Liver (tissue), 3 donors: Measurements from ENCODE around the gene RFFL.

ENCODE experiments used
- HNF4G ChIP-seq: IDR thresholded peaks from 2 replicates; pipeline ENCODE4 v1.6.1; 2016; ENCODE audit warnings: antibody characterized with exemption
- TF ChIP-seq, protein P1 (sequence below): fragments of 150-350 bp; IDR thresholded peaks from 2 replicates; pipeline ENCODE4 v1.5.1; 2017; ENCODE audit warnings: improper control_type of control experiment, low read depth, low read length; ENCODE audit not compliant: missing input control
- TF ChIP-seq, protein P2 (sequence below): IDR thresholded peaks from 2 replicates; pipeline ENCODE4 v1.6.1; 2016; ENCODE audit warnings: antibody characterized with exemption
- TF ChIP-seq, protein P3 (sequence below): IDR thresholded peaks from 2 replicates; pipeline ENCODE4 v1.6.1; 2016; ENCODE audit warnings: antibody characterized with exemption, mild to moderate bottlenecking
- donor health status: healthy.
- donor health status: healthy.

DNA sequence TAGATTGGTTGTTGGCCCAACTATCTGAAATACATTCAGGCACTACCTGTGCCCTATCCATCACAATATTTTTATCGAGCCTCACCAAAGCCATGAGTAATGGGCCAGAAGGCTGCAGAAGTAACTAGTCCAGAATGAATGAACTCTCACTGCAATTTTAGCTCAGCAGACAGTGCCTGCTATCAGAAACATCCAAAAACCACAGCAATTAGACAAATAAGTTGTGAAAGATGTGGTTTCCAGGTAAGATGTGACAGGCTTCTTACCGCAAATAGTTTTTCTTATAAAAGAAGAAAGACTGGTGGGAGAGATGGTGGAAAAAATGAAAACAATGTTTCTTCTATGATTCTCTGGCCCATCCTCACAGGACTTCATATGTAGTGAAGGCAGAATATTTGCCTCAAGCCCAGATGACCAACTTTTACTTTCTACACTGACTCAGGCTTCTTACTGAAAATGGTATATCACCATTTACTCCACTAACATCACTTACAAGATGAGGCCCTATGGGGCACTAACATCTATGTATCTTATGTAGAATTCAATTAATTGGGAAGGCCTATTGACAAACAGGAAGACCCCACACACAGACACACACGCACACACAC, 9.8 kb upstream of the RFFL start:
- TF ChIP-seq, protein P1, sequence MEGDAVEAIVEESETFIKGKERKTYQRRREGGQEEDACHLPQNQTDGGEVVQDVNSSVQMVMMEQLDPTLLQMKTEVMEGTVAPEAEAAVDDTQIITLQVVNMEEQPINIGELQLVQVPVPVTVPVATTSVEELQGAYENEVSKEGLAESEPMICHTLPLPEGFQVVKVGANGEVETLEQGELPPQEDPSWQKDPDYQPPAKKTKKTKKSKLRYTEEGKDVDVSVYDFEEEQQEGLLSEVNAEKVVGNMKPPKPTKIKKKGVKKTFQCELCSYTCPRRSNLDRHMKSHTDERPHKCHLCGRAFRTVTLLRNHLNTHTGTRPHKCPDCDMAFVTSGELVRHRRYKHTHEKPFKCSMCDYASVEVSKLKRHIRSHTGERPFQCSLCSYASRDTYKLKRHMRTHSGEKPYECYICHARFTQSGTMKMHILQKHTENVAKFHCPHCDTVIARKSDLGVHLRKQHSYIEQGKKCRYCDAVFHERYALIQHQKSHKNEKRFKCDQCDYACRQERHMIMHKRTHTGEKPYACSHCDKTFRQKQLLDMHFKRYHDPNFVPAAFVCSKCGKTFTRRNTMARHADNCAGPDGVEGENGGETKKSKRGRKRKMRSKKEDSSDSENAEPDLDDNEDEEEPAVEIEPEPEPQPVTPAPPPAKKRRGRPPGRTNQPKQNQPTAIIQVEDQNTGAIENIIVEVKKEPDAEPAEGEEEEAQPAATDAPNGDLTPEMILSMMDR = no peak
- TF ChIP-seq, protein P2, sequence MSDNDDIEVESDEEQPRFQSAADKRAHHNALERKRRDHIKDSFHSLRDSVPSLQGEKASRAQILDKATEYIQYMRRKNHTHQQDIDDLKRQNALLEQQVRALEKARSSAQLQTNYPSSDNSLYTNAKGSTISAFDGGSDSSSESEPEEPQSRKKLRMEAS = no peak
- TF ChIP-seq, protein P3, sequence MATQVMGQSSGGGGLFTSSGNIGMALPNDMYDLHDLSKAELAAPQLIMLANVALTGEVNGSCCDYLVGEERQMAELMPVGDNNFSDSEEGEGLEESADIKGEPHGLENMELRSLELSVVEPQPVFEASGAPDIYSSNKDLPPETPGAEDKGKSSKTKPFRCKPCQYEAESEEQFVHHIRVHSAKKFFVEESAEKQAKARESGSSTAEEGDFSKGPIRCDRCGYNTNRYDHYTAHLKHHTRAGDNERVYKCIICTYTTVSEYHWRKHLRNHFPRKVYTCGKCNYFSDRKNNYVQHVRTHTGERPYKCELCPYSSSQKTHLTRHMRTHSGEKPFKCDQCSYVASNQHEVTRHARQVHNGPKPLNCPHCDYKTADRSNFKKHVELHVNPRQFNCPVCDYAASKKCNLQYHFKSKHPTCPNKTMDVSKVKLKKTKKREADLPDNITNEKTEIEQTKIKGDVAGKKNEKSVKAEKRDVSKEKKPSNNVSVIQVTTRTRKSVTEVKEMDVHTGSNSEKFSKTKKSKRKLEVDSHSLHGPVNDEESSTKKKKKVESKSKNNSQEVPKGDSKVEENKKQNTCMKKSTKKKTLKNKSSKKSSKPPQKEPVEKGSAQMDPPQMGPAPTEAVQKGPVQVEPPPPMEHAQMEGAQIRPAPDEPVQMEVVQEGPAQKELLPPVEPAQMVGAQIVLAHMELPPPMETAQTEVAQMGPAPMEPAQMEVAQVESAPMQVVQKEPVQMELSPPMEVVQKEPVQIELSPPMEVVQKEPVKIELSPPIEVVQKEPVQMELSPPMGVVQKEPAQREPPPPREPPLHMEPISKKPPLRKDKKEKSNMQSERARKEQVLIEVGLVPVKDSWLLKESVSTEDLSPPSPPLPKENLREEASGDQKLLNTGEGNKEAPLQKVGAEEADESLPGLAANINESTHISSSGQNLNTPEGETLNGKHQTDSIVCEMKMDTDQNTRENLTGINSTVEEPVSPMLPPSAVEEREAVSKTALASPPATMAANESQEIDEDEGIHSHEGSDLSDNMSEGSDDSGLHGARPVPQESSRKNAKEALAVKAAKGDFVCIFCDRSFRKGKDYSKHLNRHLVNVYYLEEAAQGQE = no peak
- no peak for TF ChIP-seq HNF4G
